Right atrium auricular region (tissue), 2 donors: ENCODE measurements around the gene CNOT6. TPM values are rescaled to one million over a fixed set of nuclear protein-coding genes. Genes with fewer than 3 reads are reported as not detected.
"Not testable (repeated sequence)": the region's sequence is repeated elsewhere in the genome, so short reads cannot be mapped to it uniquely, and the experiment has no call there.

Experiments
- DNase-seq: peaks from one replicate; pipeline ENCODE4 v3.0.0-alpha.2; 2019; ENCODE audit warnings: low spot score
- H3K27ac ChIP-seq, 2 donors: fragments of 200-600 bp; sonication (generic); 1 replicate in 1 of 2; 2 replicates in 1 of 2; pipeline ENCODE4 v1.5.1; 2016 to 2019
- H3K27me3 ChIP-seq, 2 donors: fragments of 200-600 bp; sonication (generic); one replicate each; pipeline versions ENCODE4 v1.5.1 to v1.6.0; 2017 to 2019
- H3K36me3 ChIP-seq: fragments of 200-600 bp; sonication (generic); one replicate; pipeline ENCODE4 v1.5.1; 2016
- H3K4me1 ChIP-seq, 2 donors: fragments of 200-600 bp; sonication (generic); one replicate each; pipeline versions ENCODE4 v1.5.1 to v1.6.0; 2017 to 2019
- H3K4me3 ChIP-seq, 2 donors: fragments of 200-600 bp; sonication (generic); 1 replicate in 1 of 2; 2 replicates in 1 of 2; pipeline ENCODE4 v1.5.1; 2017 to 2019; ENCODE audit warnings: mild to moderate bottlenecking in 1 of 2, moderate library complexity in 1 of 2
- H3K9me3 ChIP-seq, 2 donors: fragments of 200-600 bp; sonication (generic); one replicate each; pipeline ENCODE4 v1.5.1; 2019
- CTCF ChIP-seq, 2 donors: fragments of 200-600 bp; sonication (generic); IDR thresholded peaks; one replicate each; pipeline ENCODE4 v1.5.1; 2019; ENCODE audit warnings: antibody characterized with exemption in 2 of 2
- total RNA-seq, 2 donors: library from RNA; depleted of rRNA; stranded (reverse); fragments of >200 nt; gene quantifications; one replicate each; pipeline ENCODE4 v1.1.0, GENCODE V29; 2016

Gene CNOT6
- total RNA-seq, 2 donors from 2014 or later: 7.2 to 7.7 TPM

- no peak for TF ChIP-seq CTCF (IDR thresholded peaks at IDR 0.05)
- Histone ChIP-seq H3K4me1 (no peaks in the 10 kb centered on the region), H3K27ac (no peak overlapping the region), H3K36me3 (no peaks in the 10 kb centered on the region), H3K9me3 (no peaks in the 10 kb centered on the region), H3K27me3 (no peaks in the 10 kb centered on the region), H3K4me3 (no peak overlapping the region)
- DNase-seq: no peak
Observed at GRCh38 chr5:180469866-180470265, 24.3 kb upstream of the CNOT6 start.

GRCh38 chr5:180470361-180470760 lies 23.8 kb upstream of the CNOT6 start:
- Histone ChIP-seq H3K27me3 (no peaks in the 10 kb centered on the region), H3K27ac (no peak overlapping the region), H3K4me1 (no peaks in the 10 kb centered on the region), H3K36me3 (no peaks in the 10 kb centered on the region), H3K4me3 (no peak overlapping the region), H3K9me3 (no peaks in the 10 kb centered on the region)
- DNase-seq: no peak
- no peak for TF ChIP-seq CTCF (IDR thresholded peaks at IDR 0.05)

- Histone ChIP-seq H3K36me3 (no peaks in the 10 kb centered on the region), H3K4me3 (no peak overlapping the region), H3K27ac (no peak overlapping the region), H3K9me3 (no peaks in the 10 kb centered on the region), H3K4me1 (no peaks in the 10 kb centered on the region), H3K27me3 (no peaks in the 10 kb centered on the region)
- TF ChIP-seq CTCF (IDR thresholded peaks at IDR 0.05): peak; percentile 92 to 96
- no peak for DNase-seq
Observed at GRCh38 chr5:180470966-180471582, 23.1 kb upstream of the CNOT6 start.

- no peaks in the 10 kb centered on the region for H3K27me3 ChIP-seq
- H3K4me1 ChIP-seq: no peaks in the 10 kb centered on the region
- no peak for TF ChIP-seq CTCF (IDR thresholded peaks at IDR 0.05)
- DNase-seq: no peak
- H3K4me3 ChIP-seq: no peak overlapping the region
- no peak overlapping the region for H3K27ac ChIP-seq
- H3K9me3 ChIP-seq: no peaks in the 10 kb centered on the region
- H3K36me3 ChIP-seq: no peaks in the 10 kb centered on the region
Observed at GRCh38 chr5:180471866-180472265, 22.3 kb upstream of the CNOT6 start.

GRCh38 chr5:180472269-180472668 lies 21.9 kb upstream of the CNOT6 start:
- Histone ChIP-seq H3K36me3 (no peaks in the 10 kb centered on the region), H3K27ac (no peak overlapping the region), H3K4me1 (no peaks in the 10 kb centered on the region), H3K4me3 (no peak overlapping the region), H3K9me3 (no peaks in the 10 kb centered on the region), H3K27me3 (no peaks in the 10 kb centered on the region)
- no peak for TF ChIP-seq CTCF (IDR thresholded peaks at IDR 0.05)
- no peak for DNase-seq

- H3K4me3 ChIP-seq, H3K27ac ChIP-seq, DNase-seq, H3K9me3 ChIP-seq, H3K36me3 ChIP-seq, H3K27me3 ChIP-seq, H3K4me1 ChIP-seq: not testable (repeated sequence)
Observed at GRCh38 chr5:180473386-180473785, 20.8 kb upstream of the CNOT6 start.
